GM19324 (cell line): Measurements from ENCODE around the gene BCO2.

Experiments used
- ATAC-seq: cut with Tn5 transposase; IDR thresholded peaks from one replicate; pipeline ENCODE4 v1.9.1; 2021; ENCODE audit warnings: mild to moderate bottlenecking, moderate library complexity; ENCODE audit not compliant: unreplicated experiment, low FRiP score

BCO2 gene

GRCh38 chr11:112237451-112237850 is 62.1 kb downstream of the BCO2 start:
- no peak for ATAC-seq

- no peak for ATAC-seq
Measured at GRCh38 chr11:112238041-112238440, 62.7 kb downstream of the BCO2 start.

- ATAC-seq, result no peak
Measured at GRCh38 chr11:112241486-112241885, 66.2 kb downstream of the BCO2 start.

GRCh38 chr11:112247201-112247600 is 71.9 kb downstream of the BCO2 start:
- ATAC-seq, result no peak

GRCh38 chr11:112248201-112248600 is 72.9 kb downstream of the BCO2 start:
- no peak for ATAC-seq

- no peak for ATAC-seq
Measured at GRCh38 chr11:112249871-112250610, 74.7 kb downstream of the BCO2 start.

- ATAC-seq, result no peak
Measured at GRCh38 chr11:112253605-112254242, 78.4 kb downstream of the BCO2 start.

GRCh38 chr11:112255067-112255720 is 79.9 kb downstream of the BCO2 start:
- ATAC-seq, result no peak

GRCh38 chr11:112260490-112260889 is 85.2 kb downstream of the BCO2 start, which contains the start of gene PLET1:
TSS of gene PLET1 (minus strand) at chr11:112260860. CDS start at chr11:112260589, 271 bp downstream.
- no peak for ATAC-seq

GRCh38 chr11:112265659-112266409 is 90.5 kb downstream of the BCO2 start:
- no peak for ATAC-seq

GRCh38 chr11:112266410-112266778 is 91.1 kb downstream of the BCO2 start:
- no peak for ATAC-seq

- no peak for ATAC-seq
Measured at GRCh38 chr11:112267188-112267591, 91.9 kb downstream of the BCO2 start.

GRCh38 chr11:112268406-112268805 is 93.1 kb downstream of the BCO2 start:
- no peak for ATAC-seq
